HepG2 (cell line): ENCODE results near the gene SUPT4H1. TPM values are rescaled to one million over a fixed set of nuclear protein-coding genes. Genes with fewer than 3 reads are reported as not detected.

Experiments used
- ATAD3A ChIP-seq: sonication (generic); formaldehyde crosslinking; IDR thresholded peaks from 2 replicates; pipeline ENCODE4 v1.4.0; 2020; ENCODE audit warnings: missing genetic modification reagents
- BRF2 ChIP-seq: sonication (generic); formaldehyde crosslinking; IDR thresholded peaks from 2 replicates; pipeline ENCODE4 v1.8.1; 2022; ENCODE audit warnings: mild to moderate bottlenecking, missing genetic modification reagents
- CBFB ChIP-seq: sonication (generic); formaldehyde crosslinking; IDR thresholded peaks from 2 replicates; pipeline ENCODE4 v1.4.0; 2020; ENCODE audit warnings: missing genetic modification reagents
- CENPX ChIP-seq: sonication (generic); formaldehyde crosslinking; IDR thresholded peaks from 2 replicates; pipeline ENCODE4 v1.9.0; 2021; ENCODE audit warnings: mild to moderate bottlenecking, missing genetic modification reagents, moderate library complexity
- CREB1 ChIP-seq, 2 experiments: fragments of 450-650 bp in 1 of 2; IDR thresholded peaks; 2 replicates each; pipeline ENCODE4 v1.6.1; 2016 to 2017; ENCODE audit warnings: control low read depth in 1 of 2, mild to moderate bottlenecking in 1 of 2, missing compliant biosample characterization in 1 of 2, missing genetic modification characterization in 1 of 2
- ELF3 ChIP-seq: IDR thresholded peaks from 2 replicates; pipeline ENCODE4 v1.6.1; 2016; ENCODE audit warnings: missing genetic modification reagents, missing compliant biosample characterization
- GABPB1 ChIP-seq: IDR thresholded peaks from 2 replicates; pipeline ENCODE4 v1.6.1; 2016; ENCODE audit warnings: mild to moderate bottlenecking, missing genetic modification reagents, moderate library complexity, missing compliant biosample characterization
- GTF3A ChIP-seq: sonication (generic); formaldehyde crosslinking; conservative IDR thresholded peaks from 2 replicates; pipeline ENCODE4 v1.4.0; 2020; ENCODE audit warnings: mild to moderate bottlenecking, missing genetic modification reagents
- KDM6A ChIP-seq: IDR thresholded peaks from 2 replicates; pipeline ENCODE4 v1.6.1; 2016; ENCODE audit warnings: low read depth
- MED13 ChIP-seq: sonication (generic); formaldehyde crosslinking; IDR thresholded peaks from 2 replicates; pipeline ENCODE4 v1.5.0; 2020; ENCODE audit warnings: missing genetic modification reagents
- NFIC ChIP-seq: IDR thresholded peaks from 2 replicates; pipeline ENCODE4 v1.6.1; 2012; ENCODE audit warnings: mild to moderate bottlenecking, low read length, inconsistent platforms
- NR2C2 ChIP-seq: sonication (generic); formaldehyde crosslinking; IDR thresholded peaks from 2 replicates; pipeline ENCODE4 v1.4.0; 2020; ENCODE audit warnings: missing genetic modification reagents, mild to moderate bottlenecking, moderate library complexity, borderline replicate concordance
- ONECUT2 ChIP-seq: sonication (generic); formaldehyde crosslinking; IDR thresholded peaks from 2 replicates; pipeline ENCODE4 v1.4.0; 2020; ENCODE audit warnings: missing genetic modification reagents
- SP2 ChIP-seq: sonication (generic); formaldehyde crosslinking; IDR thresholded peaks from 2 replicates; pipeline ENCODE4 v1.5.1; 2020; ENCODE audit warnings: mild to moderate bottlenecking, missing genetic modification reagents
- TEAD3 ChIP-seq: optimal IDR thresholded peaks from 2 replicates; pipeline ENCODE3; 2016; ENCODE audit warnings: borderline replicate concordance
- ZNF121 ChIP-seq: sonication (generic); formaldehyde crosslinking; IDR thresholded peaks from 2 replicates; pipeline ENCODE4 v1.5.0; 2020; ENCODE audit warnings: mild to moderate bottlenecking, missing genetic modification reagents
- ZNF138 ChIP-seq: sonication (generic); formaldehyde crosslinking; IDR thresholded peaks from 2 replicates; pipeline ENCODE4 v1.5.0; 2020; ENCODE audit warnings: mild to moderate bottlenecking, low read depth, missing genetic modification reagents
- ZNF737 ChIP-seq: sonication (generic); formaldehyde crosslinking; IDR thresholded peaks from 2 replicates; pipeline ENCODE4 v1.5.0; 2020; ENCODE audit warnings: missing genetic modification reagents, mild to moderate bottlenecking, borderline replicate concordance
- polyA plus RNA-seq, 8 experiments: library from polyadenylated mRNA; depleted of rRNA in 3 of 8; stranded (reverse) in 7 of 8; unstranded in 1 of 8; fragments of >200 nt; fragmentation: Illumina TruSeq in 4 of 8; extraction: Trizol in 4 of 8; gene quantifications; 2 replicates each; pipeline versions ENCODE4 v1.2.1 to v1.2.3, GENCODE V29; 2011 to 2016; ENCODE audit warnings: low read depth in 4 of 8, missing spikeins in 1 of 8, mixed read lengths in 1 of 8; ENCODE audit not compliant: insufficient read depth in 1 of 8
- total RNA-seq, 5 experiments: library from RNA; depleted of rRNA; stranded (reverse); fragments of >200 nt; fragmentation: Illumina TruSeq; extraction: Trizol; gene quantifications; 2 replicates each; pipeline ENCODE4 v1.2.3, GENCODE V29; 2016; ENCODE audit warnings: low read depth in 1 of 5
- TF ChIP-seq, protein P1 (sequence below): sonication (generic); formaldehyde crosslinking; IDR thresholded peaks from 2 replicates; pipeline ENCODE4 v1.4.0; 2020; ENCODE audit warnings: missing genetic modification reagents, borderline replicate concordance
- TF ChIP-seq, protein P2 (sequence below): sonication (generic); formaldehyde crosslinking; IDR thresholded peaks from 2 replicates; pipeline ENCODE4 v1.8.0; 2022; ENCODE audit warnings: mild to moderate bottlenecking, missing genetic modification reagents

SUPT4H1 gene
- total and polyA plus RNA-seq, 2 of the 13 experiments (the other 11 are each of a cell fraction or from before 2014, with no cell fraction given): 155 to 244 TPM

- TF ChIP-seq GTF3A (CRISPR knock-in tag): no peak
- TF ChIP-seq NFIC: peak; percentile 86
- TF ChIP-seq NR2C2: peak; percentile 77
- TF ChIP-seq SP2 (CRISPR knock-in tag): no peak
- TF ChIP-seq MED13: peak; percentile 77
- no peak for TF ChIP-seq CENPX (CRISPR knock-in tag)
- no peak for TF ChIP-seq BRF2
- no peak for TF ChIP-seq CREB1 (IDR thresholded peaks at IDR 0.05)
- peak; percentile 64 for TF ChIP-seq CREB1 (CRISPR knock-in tag; IDR thresholded peaks at IDR 0.05)
- TF ChIP-seq CBFB (CRISPR knock-in tag): no peak
- TF ChIP-seq ELF3 (CRISPR knock-in tag): peak; percentile 77
- TF ChIP-seq ZNF121: no peak
- no peak for TF ChIP-seq ZNF138 (CRISPR knock-in tag)
- 0 out of 2 replicates have a peak, but pooled peaks have one; percentile 2 for TF ChIP-seq GABPB1 (CRISPR knock-in tag)
- TF ChIP-seq, protein P1, sequence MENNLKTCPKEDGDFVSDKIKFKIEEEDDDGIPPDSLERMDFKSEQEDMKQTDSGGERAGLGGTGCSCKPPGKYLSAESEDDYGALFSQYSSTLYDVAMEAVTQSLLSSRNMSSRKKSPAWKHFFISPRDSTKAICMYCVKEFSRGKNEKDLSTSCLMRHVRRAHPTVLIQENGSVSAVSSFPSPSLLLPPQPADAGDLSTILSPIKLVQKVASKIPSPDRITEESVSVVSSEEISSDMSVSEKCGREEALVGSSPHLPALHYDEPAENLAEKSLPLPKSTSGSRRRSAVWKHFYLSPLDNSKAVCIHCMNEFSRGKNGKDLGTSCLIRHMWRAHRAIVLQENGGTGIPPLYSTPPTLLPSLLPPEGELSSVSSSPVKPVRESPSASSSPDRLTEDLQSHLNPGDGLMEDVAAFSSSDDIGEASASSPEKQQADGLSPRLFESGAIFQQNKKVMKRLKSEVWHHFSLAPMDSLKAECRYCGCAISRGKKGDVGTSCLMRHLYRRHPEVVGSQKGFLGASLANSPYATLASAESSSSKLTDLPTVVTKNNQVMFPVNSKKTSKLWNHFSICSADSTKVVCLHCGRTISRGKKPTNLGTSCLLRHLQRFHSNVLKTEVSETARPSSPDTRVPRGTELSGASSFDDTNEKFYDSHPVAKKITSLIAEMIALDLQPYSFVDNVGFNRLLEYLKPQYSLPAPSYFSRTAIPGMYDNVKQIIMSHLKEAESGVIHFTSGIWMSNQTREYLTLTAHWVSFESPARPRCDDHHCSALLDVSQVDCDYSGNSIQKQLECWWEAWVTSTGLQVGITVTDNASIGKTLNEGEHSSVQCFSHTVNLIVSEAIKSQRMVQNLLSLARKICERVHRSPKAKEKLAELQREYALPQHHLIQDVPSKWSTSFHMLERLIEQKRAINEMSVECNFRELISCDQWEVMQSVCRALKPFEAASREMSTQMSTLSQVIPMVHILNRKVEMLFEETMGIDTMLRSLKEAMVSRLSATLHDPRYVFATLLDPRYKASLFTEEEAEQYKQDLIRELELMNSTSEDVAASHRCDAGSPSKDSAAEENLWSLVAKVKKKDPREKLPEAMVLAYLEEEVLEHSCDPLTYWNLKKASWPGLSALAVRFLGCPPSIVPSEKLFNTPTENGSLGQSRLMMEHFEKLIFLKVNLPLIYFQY: no peak
- TF ChIP-seq ONECUT2 (CRISPR knock-in tag): peak; percentile 92
- TF ChIP-seq TEAD3: peak; percentile 88
- TF ChIP-seq, protein P2, sequence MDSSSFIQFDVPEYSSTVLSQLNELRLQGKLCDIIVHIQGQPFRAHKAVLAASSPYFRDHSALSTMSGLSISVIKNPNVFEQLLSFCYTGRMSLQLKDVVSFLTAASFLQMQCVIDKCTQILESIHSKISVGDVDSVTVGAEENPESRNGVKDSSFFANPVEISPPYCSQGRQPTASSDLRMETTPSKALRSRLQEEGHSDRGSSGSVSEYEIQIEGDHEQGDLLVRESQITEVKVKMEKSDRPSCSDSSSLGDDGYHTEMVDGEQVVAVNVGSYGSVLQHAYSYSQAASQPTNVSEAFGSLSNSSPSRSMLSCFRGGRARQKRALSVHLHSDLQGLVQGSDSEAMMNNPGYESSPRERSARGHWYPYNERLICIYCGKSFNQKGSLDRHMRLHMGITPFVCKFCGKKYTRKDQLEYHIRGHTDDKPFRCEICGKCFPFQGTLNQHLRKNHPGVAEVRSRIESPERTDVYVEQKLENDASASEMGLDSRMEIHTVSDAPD (CRISPR knock-in tag): no peak
- TF ChIP-seq KDM6A (CRISPR knock-in tag): 0 out of 2 replicates have a peak, but pooled peaks have one; percentile 25
- TF ChIP-seq ZNF737 (CRISPR knock-in tag): no peak
- TF ChIP-seq ATAD3A: no peak
These were observed 32.0 kb upstream of the SUPT4H1 start (continued) for GRCh38 chr17:58383892-58384462.
